Measurements from ENCODE around the gene ST3GAL5.

DNA sequence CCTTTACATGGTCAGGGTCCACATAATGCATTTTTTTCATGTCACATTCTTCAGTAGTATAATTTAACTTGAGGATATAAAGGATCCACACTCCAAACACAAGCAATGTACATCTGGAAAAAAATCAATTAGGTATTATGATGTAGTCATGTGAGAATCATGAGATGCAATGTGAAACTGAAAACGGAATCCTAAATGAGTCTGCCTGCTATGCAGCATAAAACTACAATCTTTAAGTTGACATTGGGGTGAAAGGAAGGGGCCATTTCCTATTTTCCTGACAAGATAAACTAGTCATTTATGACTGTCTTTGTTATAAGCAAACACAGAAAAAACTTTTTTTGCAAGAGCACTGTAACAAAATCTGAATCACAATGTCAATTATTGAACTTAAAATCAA lies 27.6 kb downstream of the ST3GAL5 start:
- TF ChIP-seq, protein P1, sequence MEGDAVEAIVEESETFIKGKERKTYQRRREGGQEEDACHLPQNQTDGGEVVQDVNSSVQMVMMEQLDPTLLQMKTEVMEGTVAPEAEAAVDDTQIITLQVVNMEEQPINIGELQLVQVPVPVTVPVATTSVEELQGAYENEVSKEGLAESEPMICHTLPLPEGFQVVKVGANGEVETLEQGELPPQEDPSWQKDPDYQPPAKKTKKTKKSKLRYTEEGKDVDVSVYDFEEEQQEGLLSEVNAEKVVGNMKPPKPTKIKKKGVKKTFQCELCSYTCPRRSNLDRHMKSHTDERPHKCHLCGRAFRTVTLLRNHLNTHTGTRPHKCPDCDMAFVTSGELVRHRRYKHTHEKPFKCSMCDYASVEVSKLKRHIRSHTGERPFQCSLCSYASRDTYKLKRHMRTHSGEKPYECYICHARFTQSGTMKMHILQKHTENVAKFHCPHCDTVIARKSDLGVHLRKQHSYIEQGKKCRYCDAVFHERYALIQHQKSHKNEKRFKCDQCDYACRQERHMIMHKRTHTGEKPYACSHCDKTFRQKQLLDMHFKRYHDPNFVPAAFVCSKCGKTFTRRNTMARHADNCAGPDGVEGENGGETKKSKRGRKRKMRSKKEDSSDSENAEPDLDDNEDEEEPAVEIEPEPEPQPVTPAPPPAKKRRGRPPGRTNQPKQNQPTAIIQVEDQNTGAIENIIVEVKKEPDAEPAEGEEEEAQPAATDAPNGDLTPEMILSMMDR (IDR thresholded peaks at IDR 0.05) = no peak
- no peak for TF ChIP-seq POLR2AphosphoS5 (IDR thresholded peaks at IDR 0.05)
- TF ChIP-seq EP300 (IDR thresholded peaks at IDR 0.05; ENCODE audit: low read depth) = no peak
